NCI-H2227 treated with DMSO at 0.1 percent for 48 hours (cell line): Measurements from ENCODE around the gene HOXC13.
A peak's percentile ranks its signal among the peaks of the same experiment; 100 is the strongest.

Experiments
- DNase-seq: peaks from one replicate; lab custom pipeline; 2025; lab: John Stamatoyannopoulos, UW

The HOXC13 gene

GRCh38 chr12:53982648-53983567 is 44.3 kb downstream of the HOXC13 start:
- no peak for DNase-seq

- DNase-seq, result no peak
These were observed 44.9 kb downstream of the HOXC13 start for GRCh38 chr12:53983568-53983949.

DNA sequence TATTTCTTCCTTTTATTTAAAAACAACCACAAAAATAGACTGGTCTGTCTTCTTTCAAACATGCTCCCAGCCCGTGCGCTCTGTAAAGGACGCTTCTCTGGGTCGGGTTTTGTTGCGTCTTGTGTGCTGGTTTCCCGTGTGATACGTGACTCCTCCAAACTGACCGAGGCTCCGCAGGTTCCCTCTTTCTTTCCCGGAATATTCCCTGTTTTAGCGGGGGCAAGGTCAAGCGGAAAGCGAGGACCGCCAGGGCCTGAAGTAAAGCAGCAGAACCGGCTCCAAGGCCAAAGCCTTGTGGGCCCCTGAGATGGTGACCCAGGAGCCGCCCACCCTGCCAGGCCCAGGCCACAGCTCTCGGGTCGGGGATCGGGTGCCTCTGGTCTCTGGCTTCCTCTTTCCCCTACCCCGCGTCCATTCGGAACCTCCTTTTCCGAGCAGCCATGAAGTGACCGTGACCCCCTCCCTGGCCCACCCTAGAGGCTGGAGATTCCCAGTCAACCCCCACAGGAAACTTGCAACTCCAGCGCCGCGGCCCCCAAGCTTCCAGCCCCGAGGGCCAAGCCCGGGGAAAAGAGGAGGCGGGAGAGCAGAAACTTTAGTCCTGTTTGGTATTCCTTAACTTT is 45.4 kb downstream of the HOXC13 start:
- no peak for DNase-seq

GRCh38 chr12:53984901-53985691 is 46.5 kb downstream of the HOXC13 start, which contains the start of gene HOXC10:
Gene HOXC10 (plus strand): TSS chr12:53985146. CDS start chr12:53985260, 114 bp downstream.
- peak; percentile 72 for DNase-seq

GRCh38 chr12:53985692-53985993 is 47.0 kb downstream of the HOXC13 start:
- no peak for DNase-seq

DNA sequence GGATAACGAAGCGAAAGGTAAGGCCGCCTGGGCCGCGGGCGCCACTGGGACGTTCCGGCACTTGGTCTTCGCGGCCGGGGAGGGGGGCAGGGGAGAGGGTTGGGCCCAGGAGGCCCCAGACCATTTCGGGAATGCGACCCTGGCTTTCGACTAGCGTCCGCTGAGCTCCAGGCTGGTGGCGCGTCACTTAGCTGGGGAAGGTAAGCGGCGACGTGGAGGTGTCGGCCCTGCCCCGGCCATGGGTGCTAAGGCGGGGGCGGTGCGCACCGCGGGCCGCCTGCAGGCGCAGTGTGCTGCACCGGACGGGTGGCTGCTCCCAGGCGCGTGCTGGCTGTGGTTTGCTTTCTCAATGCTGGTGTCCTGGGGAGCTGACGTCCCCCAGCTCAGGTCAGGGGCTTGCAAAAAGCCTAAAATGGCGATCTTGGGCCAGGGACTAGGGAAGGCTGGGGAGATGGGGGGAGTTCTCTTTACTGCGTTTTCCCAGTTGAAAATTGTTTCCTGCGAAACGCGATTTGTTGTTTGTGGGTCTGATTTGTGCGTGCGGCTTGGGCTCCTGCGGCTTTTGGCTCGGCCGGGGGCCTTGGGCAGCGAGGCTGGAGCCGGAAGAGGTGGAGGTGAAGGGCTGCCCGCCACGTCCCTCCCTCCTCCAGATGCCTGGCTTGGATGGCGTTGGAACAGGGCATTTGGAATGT is 47.5 kb downstream of the HOXC13 start:
- no peak for DNase-seq

GRCh38 chr12:53986686-53987483 is 48.3 kb downstream of the HOXC13 start:
- DNase-seq, result no peak

GRCh38 chr12:53987787-53988230 is 49.2 kb downstream of the HOXC13 start:
- DNase-seq, result no peak

GRCh38 chr12:53988541-53989226 is 50.1 kb downstream of the HOXC13 start:
- no peak for DNase-seq

- peak; percentile 10 for DNase-seq
These were observed 50.8 kb downstream of the HOXC13 start for GRCh38 chr12:53989227-53990113.

DNA sequence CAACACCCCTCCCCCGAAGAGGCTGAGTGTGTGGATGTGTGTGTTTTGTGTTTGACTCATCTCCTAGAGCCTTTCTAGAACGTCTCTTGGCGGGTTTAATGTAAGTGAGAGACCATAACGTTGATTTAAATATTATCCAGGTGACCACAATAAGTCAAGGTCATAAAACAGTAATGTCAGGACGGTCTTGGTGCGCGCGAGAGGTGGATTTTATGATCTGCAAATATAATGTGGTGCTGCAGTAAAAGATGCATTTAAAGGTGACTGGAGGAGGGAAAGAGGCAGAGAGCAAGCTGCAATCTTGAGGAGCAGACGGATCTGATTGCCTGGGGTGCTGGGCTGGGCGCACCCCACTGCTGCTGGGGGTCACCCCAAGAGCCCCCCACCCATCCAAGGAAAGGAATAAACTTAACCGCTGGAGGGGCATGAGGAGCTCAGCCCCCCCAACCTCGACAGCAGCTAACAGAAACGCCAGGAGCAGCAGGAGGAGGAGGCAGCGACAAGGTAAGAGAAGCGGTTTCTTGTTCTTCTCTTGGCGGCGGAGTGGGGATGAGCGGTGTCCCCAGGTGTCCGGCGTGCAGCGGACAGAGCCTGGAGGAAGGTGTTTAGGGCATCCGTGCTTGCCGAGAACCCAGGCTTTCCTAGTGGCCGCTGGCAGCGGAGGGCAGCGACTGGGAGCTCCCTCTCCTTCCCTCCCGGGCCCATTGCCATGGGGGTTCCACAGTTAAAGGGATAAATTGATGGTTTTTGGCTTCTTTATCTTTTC is 51.9 kb downstream of the HOXC13 start:
- no peak for DNase-seq

DNA sequence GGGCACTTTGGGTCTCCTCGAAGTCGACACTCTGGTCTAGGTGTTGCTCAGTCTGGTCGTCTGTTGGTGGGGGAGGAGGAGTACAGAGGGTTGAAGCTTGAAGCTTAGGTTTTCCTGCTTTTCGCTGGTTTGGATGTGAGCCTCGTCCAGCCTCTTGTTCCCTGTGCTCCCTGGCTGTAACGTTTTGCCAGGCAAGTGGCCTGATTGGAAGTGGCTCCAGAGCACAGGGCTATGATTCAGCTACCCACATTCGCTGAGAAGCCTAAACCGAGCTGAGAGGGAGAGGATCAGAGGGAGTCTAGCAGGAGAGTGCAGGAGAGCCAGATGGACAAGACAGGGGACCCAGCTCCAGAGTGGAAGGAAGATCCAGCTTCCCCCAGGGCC is 52.4 kb downstream of the HOXC13 start:
- DNase-seq, result no peak

- no peak for DNase-seq
These were observed 53.8 kb downstream of the HOXC13 start for GRCh38 chr12:53992377-53992889.

DNA sequence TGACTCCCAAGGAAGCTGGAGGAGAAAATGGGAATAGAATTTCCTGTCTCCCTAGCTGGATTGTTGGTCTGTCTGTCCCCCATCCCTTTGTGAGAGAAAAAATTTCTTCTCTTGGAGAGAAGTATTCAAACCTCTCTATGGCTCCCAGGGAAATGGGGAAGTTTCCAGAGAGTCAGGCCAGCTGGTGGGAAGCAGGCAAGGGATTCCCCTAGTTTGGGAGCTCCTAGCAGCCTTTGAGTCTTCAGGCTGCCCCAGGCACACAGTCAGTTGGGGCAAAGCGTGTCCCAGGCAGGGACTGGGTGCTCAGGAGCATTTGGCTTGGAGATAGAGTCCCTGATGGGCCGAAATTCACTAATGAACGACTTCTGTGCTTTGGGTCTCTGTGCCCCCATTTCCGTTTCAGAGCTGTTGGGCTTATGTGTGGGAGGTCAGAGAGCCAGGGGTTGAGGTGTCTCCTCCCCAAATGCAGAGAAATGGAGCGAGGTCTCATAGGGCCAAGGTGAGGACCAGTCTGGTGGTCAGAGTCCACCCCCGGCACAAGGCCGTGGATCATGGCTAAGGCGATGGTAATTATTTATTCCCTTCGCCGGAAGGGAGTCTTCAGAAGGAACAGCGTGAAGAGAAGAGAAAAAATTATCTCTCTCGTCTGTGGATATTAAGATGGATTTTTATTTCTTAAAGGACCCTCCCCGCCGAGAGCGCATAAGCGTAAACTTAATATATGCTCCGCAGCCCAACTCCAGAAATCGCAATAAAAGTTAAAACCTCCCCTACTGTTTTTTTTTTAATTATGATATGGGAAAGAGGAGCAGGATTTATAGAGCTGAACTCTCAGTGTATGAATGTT is 54.8 kb downstream of the HOXC13 start:
- no peak for DNase-seq

GRCh38 chr12:53994009-53994263 is 55.3 kb downstream of the HOXC13 start:
- DNase-seq, result no peak

DNA sequence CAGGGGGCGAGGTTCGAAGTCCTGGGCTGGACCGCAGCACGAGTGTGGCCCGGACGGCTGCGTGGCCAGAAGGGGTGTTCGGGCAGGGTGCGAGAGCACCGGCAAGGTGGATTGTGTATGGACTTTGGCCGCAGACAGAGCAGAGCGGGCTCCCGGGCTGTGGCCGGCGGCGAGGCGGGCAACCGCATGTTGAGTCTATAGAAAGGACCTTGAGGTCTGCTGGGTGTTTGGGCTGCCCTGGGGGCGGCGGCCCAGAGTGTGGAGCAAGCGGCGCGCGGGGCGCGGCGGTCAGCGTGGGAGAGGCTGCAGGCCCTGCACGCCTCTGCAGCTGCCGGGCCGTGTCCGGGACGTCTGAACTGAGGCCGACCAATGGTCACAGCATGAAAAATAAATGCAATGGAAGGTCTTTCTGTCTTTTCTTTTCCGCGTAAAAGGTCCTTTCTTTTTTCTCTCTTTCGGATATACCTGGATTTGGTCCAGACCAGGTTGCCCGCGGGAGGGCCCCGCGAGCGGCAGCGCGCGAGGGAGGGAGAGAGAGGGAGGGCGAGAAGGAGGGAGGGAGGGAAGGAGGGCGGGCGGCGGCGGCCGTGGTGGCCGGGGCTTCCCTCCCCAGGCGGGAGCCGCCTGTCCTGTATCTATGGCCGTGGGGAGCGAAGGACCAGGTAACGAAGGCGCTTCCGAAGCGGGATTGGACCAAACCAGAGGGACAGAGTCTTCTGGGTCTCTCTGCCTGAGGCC is 55.8 kb downstream of the HOXC13 start:
- DNase-seq, result no peak

DNA sequence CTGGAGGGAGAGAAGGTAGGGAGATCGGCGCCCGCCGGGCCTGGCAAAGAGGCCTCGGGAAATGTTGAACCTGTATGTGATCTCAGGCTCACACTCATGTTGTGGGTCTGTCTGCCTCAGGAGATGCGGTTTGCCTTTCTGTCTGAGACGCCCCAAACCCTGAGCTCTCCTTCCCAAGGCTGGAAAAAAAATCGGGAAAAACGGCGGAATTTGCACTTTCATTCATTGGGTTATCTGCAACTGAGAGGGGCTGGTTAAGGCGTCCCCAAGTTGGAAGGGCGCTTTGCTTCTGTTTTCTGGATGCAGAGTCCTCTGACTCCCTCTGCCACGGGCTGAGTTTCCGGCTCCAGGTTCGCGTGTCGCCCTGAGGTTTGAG is 56.4 kb downstream of the HOXC13 start:
- no peak for DNase-seq
